ENCODE measurements around the gene SHROOM1.
"Not testable (repeated sequence)": the region's sequence is repeated elsewhere in the genome, so short reads cannot be mapped to it uniquely, and the experiment has no call there.

Gene SHROOM1

DNA sequence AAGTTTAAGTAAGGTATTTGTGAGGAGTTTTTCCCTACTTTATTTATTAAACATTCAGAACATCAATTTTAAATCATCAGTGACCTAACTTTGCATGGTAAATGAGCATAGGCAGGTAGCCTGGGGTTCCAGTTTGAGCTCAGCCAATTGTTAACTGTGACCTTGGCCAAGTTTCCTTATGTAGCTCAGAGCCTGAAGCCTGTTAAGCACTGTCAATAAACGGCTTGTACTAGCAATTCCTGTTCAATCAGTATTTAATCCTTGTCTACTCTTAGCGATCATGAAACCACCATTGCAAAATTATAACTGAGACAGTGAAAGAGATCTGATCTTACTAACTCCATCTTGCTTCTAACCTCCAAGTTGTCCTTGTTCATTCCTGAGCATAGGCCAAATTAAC, 22.0 kb downstream of the SHROOM1 start:
- TF ChIP-seq, protein P1, sequence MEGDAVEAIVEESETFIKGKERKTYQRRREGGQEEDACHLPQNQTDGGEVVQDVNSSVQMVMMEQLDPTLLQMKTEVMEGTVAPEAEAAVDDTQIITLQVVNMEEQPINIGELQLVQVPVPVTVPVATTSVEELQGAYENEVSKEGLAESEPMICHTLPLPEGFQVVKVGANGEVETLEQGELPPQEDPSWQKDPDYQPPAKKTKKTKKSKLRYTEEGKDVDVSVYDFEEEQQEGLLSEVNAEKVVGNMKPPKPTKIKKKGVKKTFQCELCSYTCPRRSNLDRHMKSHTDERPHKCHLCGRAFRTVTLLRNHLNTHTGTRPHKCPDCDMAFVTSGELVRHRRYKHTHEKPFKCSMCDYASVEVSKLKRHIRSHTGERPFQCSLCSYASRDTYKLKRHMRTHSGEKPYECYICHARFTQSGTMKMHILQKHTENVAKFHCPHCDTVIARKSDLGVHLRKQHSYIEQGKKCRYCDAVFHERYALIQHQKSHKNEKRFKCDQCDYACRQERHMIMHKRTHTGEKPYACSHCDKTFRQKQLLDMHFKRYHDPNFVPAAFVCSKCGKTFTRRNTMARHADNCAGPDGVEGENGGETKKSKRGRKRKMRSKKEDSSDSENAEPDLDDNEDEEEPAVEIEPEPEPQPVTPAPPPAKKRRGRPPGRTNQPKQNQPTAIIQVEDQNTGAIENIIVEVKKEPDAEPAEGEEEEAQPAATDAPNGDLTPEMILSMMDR (IDR thresholded peaks at IDR 0.05; ENCODE audit: low read depth, low read length, missing control alignments) = no peak
- H3K4me3 ChIP-seq (ENCODE audit: low read depth, low read length) = no peak overlapping the region
- no peak for DNase-seq (ENCODE audit: low read depth)

DNA sequence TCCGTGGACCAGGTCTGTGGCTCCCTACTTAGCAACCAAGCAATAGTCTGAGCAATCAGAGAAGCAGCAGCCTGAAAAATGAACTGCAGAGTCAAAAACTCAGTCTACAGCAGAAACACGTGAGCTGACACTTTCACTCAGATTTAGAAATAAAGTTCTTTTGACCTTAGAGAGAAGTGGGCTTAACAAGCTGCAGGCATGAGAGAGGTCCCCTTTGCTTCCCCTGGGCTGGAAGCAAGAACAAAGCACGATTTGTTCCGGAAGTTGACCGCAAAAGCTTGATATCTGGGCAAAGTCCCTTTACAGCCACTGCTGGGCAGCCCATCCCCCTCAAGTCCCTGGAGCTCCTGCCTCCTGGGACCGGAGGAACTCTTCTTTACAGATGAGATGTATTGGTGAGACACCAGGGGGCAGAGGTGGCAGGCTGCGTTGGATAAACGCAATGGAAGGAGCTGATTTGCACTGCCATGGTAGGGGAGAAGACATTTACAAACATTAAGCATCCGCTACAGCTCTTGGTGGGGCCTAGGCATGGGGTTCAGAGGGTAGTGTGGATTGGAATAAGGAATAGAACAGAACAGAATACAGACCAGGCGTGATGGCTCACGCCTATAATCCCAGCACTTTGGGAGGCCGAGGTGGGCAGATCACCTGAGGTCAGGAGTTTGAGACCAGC, 23.1 kb downstream of the SHROOM1 start:
- DNase-seq (ENCODE audit: low read depth) = no peak

DNA sequence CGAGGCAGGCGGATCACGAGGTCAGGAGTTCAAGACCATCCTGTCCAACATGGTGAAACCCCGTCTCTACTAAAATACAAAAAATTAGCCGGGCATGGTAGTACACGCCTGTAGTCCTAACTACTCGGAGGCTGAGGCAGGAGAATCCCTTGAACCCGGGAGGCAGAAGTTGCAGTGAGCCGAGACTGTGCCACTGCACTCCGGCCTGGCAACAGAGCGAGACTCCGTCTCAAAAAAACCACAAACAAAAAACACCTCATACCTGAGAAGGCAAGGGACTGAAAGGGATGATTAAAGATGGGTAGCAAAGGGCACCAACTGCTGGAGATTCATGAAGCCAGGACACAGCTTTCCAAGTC, 23.7 kb downstream of the SHROOM1 start:
- not testable (repeated sequence) for H3K4me3 ChIP-seq (ENCODE audit: low read depth, low read length); DNase-seq (ENCODE audit: low read depth)

More for the DNA sequence above, 23.1 kb downstream of the SHROOM1 start:
- TF ChIP-seq, protein P1 (IDR thresholded peaks at IDR 0.05; ENCODE audit: low read depth, low read length, missing control alignments) = peak; percentile 14
- no peak overlapping the region for H3K4me3 ChIP-seq (ENCODE audit: low read depth, low read length)

DNA sequence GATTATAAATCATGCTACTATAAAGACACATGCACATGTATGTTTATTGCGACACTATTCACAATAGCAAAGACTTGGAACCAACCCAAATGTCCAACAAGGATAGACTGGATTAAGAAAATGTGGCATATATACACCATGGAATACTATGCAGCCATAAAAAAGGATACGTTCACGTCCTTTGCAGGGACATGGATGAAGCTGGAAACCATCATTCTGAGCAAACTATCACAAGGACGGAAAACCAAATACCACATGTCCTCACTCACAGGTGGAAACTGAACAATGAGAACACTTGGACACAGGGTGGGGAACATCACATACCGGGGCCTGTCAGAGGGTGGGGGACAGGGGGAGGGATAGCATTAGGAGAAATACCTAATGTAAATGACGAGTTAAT, 24.6 kb downstream of the SHROOM1 start:
- H3K4me3 ChIP-seq (ENCODE audit: low read depth, low read length); DNase-seq (ENCODE audit: low read depth): not testable (repeated sequence)

DNA sequence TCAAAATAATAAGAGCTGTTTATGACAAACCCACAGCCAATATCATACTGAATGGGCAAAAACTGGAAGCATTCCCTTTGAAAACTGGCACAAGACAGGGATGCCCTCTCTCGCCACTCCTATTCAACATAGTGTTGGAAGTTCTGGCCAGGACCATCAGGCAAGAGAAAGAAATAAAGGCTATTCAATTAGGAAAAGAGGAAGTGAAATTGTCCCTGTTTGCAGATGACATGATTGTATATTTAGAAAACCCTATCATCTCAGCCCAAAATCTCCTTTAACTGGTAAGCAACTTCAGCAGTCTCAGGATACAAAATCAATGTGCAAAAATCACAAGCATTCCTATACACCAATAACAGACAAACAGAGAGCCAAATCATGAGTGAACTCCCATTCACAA, 26.2 kb downstream of the SHROOM1 start:
- H3K4me3 ChIP-seq (ENCODE audit: low read depth, low read length); DNase-seq (ENCODE audit: low read depth): not testable (repeated sequence)

DNA sequence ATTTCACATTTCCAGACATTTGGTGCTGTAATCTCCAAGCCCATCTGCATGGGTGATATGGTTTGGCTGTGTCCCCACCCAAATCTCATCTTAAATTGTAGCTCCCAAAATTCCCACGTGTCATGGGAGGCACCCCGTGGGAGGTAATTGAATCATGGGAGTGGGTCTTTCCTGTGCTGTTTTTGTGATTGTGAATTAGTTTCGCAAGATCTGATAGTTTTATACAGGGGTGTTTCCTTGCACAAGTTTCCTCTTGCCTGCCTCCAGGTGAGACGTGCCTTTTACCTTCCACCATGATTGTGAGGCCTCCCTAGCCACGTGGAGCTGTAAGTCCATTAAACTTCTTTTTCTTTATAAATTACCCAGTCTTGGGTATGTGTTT, 27.8 kb downstream of the SHROOM1 start:
- not testable (repeated sequence) for DNase-seq (ENCODE audit: low read depth); H3K4me3 ChIP-seq (ENCODE audit: low read depth, low read length)

DNA sequence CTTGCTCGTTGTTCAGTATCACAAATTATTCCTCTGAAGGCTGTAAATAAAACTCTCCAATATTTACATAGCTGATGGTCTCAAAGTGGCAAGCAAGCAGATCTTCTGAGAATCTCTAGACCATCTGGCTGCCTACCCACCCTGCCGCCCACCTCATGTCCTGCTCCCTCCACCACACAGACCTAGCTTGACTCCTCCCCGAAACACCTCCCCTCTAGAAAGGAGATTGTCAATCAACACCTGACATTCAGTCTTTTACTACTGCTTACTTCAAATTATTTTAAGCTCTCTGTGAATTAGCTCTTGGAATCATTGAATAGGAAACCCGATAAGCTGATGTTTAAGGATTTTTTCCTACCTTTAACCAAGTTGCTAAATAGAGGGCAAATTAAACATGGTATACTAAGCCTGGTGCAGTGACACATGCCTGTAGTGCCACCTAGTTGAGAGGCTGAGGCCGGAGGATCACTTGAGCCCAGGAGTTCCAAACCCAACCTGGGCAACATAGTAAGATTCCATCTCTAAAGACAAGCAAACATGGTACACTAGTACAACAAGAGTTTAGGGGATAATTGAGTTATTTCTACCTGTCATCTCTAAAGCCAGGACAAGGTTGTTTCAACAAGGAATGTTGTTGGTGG, 28.3 kb downstream of the SHROOM1 start:
- no peak overlapping the region for H3K4me3 ChIP-seq (ENCODE audit: low read depth, low read length)
- DNase-seq (ENCODE audit: low read depth) = no peak
- TF ChIP-seq, protein P1 (IDR thresholded peaks at IDR 0.05; ENCODE audit: low read depth, low read length, missing control alignments) = peak; percentile 23

DNA sequence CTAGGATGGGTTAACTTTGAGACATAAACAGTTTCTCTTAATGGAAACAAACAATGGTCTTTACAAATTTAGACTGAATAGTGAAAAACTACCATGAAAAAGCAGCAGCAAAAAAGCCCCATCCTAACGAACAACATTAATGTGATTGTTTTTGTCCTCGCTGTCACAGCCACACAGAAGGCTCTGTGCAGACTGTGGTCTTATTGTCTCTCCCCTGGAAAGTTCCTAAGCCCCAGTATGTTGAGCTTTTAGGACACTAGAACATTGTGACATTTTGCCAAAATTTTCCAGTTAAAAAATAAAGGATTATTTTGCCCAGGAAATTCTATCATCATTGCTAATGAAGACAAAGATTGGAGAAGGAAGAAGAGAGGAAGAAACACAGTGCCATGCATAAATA, 29.9 kb downstream of the SHROOM1 start:
- TF ChIP-seq, protein P1 (IDR thresholded peaks at IDR 0.05; ENCODE audit: low read depth, low read length, missing control alignments) = no peak
- DNase-seq (ENCODE audit: low read depth) = no peak

DNA sequence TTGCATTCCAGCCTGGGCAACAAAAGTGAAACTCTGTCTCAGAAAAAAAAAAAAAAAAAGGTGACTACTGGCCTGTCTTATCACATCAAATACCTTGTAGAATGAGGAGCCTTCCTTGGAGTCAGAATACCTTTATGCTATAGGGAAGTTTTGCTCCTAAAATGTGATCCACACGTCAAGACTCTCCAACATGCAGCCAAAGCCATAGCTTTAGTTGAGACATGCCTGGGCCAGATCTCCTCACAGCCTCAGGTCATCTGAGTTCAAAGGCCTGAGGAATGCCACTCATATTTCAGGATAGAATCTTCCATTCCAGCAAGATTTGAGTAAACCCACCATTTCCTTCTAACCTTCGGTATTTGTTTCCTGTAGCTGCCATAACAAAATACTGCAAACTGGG, 31.1 kb downstream of the SHROOM1 start:
- TF ChIP-seq, protein P1 (IDR thresholded peaks at IDR 0.05; ENCODE audit: low read depth, low read length, missing control alignments) = no peak
- no peak for DNase-seq (ENCODE audit: low read depth)
- H3K4me3 ChIP-seq (ENCODE audit: low read depth, low read length) = no peak overlapping the region

More for the DNA sequence above, 29.9 kb downstream of the SHROOM1 start:
- H3K4me3 ChIP-seq (ENCODE audit: low read depth, low read length) = no peak overlapping the region

All from GM12864 (cell line).